Mucosa of gallbladder (tissue), 1 donor: ENCODE results near the gene ZFAND5. TPM values are rescaled to one million over a fixed set of nuclear protein-coding genes. Genes with fewer than 3 reads are reported as not detected.

Experiments
- DNase-seq: peaks from one replicate; pipeline ENCODE4 v3.0.0-alpha.2; 2020; ENCODE audit warnings: low spot score
- total RNA-seq: library from RNA; stranded (reverse); gene quantifications from one replicate; pipeline ENCODE4 v1.2.1, GENCODE V29; 2021
- donor health status: DM: no; HTN: no; CAD: no.

The ZFAND5 gene
- 189 TPM for total RNA-seq

- peak; percentile 98 for DNase-seq
These were observed at the start of gene ZFAND5 for GRCh38 chr9:72364679-72365524. ZFAND5 (minus strand) TSS chr9:72365208; CDS start chr9:72360778, 4,430 bp downstream.

GRCh38 chr9:72412483-72413040, 47.6 kb upstream of the ZFAND5 start:
- DNase-seq: no peak

- DNase-seq: no peak
These were observed 45.2 kb upstream of the ZFAND5 start for GRCh38 chr9:72410214-72410613.

- no peak for DNase-seq
These were observed 42.1 kb upstream of the ZFAND5 start for GRCh38 chr9:72407114-72407513.

- DNase-seq: no peak
These were observed 37.7 kb upstream of the ZFAND5 start for GRCh38 chr9:72402744-72403143.

GRCh38 chr9:72401396-72401795, 36.4 kb upstream of the ZFAND5 start:
- DNase-seq: no peak

- no peak for DNase-seq
These were observed 35.9 kb upstream of the ZFAND5 start for GRCh38 chr9:72400866-72401265.

- DNase-seq: no peak
These were observed 34.4 kb upstream of the ZFAND5 start for GRCh38 chr9:72399391-72399790.

GRCh38 chr9:72396247-72397091, 31.5 kb upstream of the ZFAND5 start:
- no peak for DNase-seq

- no peak for DNase-seq
These were observed 29.1 kb upstream of the ZFAND5 start for GRCh38 chr9:72394066-72394465.

GRCh38 chr9:72390907-72391306, 25.9 kb upstream of the ZFAND5 start:
- DNase-seq: no peak

- DNase-seq: no peak
These were observed 21.2 kb upstream of the ZFAND5 start for GRCh38 chr9:72386186-72386585.

GRCh38 chr9:72384710-72385485, 19.9 kb upstream of the ZFAND5 start:
- no peak for DNase-seq

GRCh38 chr9:72383978-72384709, 19.1 kb upstream of the ZFAND5 start:
- no peak for DNase-seq

GRCh38 chr9:72382405-72382804, 17.4 kb upstream of the ZFAND5 start:
- no peak for DNase-seq

GRCh38 chr9:72377041-72377440, 12.0 kb upstream of the ZFAND5 start:
- no peak for DNase-seq

GRCh38 chr9:72371151-72371550, 6.1 kb upstream of the ZFAND5 start:
- no peak for DNase-seq

GRCh38 chr9:72365525-72366256, 683 bp upstream of the ZFAND5 start:
- DNase-seq: peak; percentile 85

GRCh38 chr9:72363908-72364678, 915 bp downstream of the ZFAND5 start:
- DNase-seq: peak; percentile 45
